ENCODE results near the gene RXRA.
A peak's percentile ranks its signal among the peaks of the same experiment; 100 is the strongest.

The RXRA gene

DNA sequence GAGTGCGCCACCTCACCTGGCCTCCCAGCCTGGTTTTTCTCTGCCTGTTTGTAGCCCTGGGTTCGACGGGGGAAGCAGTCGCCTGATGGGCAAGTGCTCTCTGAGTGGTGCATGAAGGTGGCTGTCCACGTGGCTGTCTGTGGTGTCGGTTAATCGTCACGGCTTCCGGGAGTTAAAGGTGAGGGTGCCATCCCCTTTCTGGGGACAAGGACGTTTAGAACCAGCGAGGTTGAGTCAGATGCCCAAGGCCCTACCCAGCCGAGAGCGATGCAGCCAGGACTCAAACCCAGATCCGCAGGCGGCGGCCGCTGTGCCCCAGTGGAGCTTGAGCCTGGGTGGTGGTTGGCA, 47.7 kb downstream of the RXRA start:
- Histone ChIP-seq H3K4me3 (ENCODE audit: low read depth, low read length) (no peak overlapping the region), H3K27ac (ENCODE audit: low read depth, low read length) (peak overlapping the region; percentile 50; the same call in 1 of the 2 replicates), H3K9ac (ENCODE audit: low read length) (no peak overlapping the region), H3K36me3 (ENCODE audit: control insufficient read depth, insufficient read depth, low read length) (no peaks in the 10 kb centered on the region), H3K27me3 (ENCODE audit: control insufficient read depth, insufficient read depth, low read length) (no peaks in the 10 kb centered on the region), H3K9me3 (ENCODE audit: control insufficient read depth, insufficient read depth, low read depth, low read length) (no peaks in the 10 kb centered on the region), H3K4me1 (ENCODE audit: control insufficient read depth, insufficient read depth, low read length) (peaks cover 22% of the 10 kb centered on the region)

DNA sequence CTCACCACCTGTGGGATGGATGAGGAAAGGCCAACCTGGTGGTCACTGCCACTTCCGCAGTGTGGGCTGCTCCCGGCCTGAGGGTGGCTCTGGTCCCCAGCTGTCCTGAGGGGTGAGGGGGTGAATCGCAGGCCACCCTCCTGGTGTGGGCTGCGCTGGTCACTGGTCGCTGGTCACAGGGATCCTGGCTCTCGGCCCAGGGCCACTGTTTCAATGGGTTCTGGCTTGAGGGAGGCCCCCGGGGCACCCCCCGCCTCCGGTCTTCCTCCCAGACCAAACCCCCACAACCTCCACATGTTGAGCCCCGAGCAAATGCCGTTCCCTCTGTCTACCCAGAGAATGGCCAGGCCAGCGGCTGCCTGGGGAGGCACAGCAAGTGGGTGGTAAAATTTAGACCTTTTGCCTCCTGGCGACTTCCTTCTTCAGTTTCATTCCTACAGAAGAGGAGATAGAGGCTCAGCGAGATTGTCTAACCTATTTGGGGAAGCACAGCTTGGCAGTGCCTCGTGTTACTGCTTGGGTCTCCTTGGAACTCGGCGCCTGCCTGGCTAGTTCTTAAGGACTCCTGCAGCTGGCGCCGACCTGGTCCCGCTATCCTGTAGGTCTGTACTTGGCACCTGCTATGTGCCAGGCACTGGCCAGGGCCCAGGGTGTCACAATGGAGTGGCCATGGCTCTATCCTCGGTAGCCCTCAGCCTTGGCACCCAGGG, 48.2 kb downstream of the RXRA start:
- H3K4me3 ChIP-seq (ENCODE audit: low read depth, low read length) = no peak overlapping the region
- peak overlapping the region; percentile 50; the same call in 1 of the 2 replicates for H3K27ac ChIP-seq (ENCODE audit: low read depth, low read length)
- H3K4me1 ChIP-seq (ENCODE audit: control insufficient read depth, insufficient read depth, low read length) = peaks cover 27% of the 10 kb centered on the region
- H3K9me3 ChIP-seq (ENCODE audit: control insufficient read depth, insufficient read depth, low read depth, low read length) = no peaks in the 10 kb centered on the region
- H3K9ac ChIP-seq (ENCODE audit: low read length) = no peak overlapping the region
- no peaks in the 10 kb centered on the region for H3K36me3 ChIP-seq (ENCODE audit: control insufficient read depth, insufficient read depth, low read length)
- H3K27me3 ChIP-seq (ENCODE audit: control insufficient read depth, insufficient read depth, low read length) = no peaks in the 10 kb centered on the region

DNA sequence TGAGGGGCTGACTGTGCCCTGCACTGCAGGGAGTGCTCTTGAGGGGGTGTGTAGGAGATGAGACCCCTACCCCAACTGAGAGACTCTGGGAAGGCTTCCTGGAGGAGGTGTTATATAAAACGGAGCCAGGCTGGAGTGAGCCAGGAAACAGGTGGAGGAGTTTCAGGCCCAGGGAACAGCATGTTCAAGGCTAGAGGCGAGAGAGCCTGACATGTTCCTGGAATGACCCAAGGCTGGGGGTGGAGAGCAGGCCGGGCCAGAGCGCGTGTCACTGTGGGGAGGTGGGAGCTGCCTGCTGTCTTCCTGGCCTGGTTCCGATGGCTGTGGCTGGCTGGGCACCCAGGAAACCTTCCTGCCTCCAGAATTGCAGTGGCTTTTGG, 48.7 kb downstream of the RXRA start:
- Histone ChIP-seq H3K27me3 (ENCODE audit: control insufficient read depth, insufficient read depth, low read length) (no peaks in the 10 kb centered on the region), H3K9ac (ENCODE audit: low read length) (no peak overlapping the region), H3K4me1 (ENCODE audit: control insufficient read depth, insufficient read depth, low read length) (peaks cover 33% of the 10 kb centered on the region), H3K36me3 (ENCODE audit: control insufficient read depth, insufficient read depth, low read length) (no peaks in the 10 kb centered on the region), H3K4me3 (ENCODE audit: low read depth, low read length) (no peak overlapping the region), H3K27ac (ENCODE audit: low read depth, low read length) (peak overlapping the region; percentile 50; the same call in 1 of the 2 replicates), H3K9me3 (ENCODE audit: control insufficient read depth, insufficient read depth, low read depth, low read length) (no peaks in the 10 kb centered on the region)

DNA sequence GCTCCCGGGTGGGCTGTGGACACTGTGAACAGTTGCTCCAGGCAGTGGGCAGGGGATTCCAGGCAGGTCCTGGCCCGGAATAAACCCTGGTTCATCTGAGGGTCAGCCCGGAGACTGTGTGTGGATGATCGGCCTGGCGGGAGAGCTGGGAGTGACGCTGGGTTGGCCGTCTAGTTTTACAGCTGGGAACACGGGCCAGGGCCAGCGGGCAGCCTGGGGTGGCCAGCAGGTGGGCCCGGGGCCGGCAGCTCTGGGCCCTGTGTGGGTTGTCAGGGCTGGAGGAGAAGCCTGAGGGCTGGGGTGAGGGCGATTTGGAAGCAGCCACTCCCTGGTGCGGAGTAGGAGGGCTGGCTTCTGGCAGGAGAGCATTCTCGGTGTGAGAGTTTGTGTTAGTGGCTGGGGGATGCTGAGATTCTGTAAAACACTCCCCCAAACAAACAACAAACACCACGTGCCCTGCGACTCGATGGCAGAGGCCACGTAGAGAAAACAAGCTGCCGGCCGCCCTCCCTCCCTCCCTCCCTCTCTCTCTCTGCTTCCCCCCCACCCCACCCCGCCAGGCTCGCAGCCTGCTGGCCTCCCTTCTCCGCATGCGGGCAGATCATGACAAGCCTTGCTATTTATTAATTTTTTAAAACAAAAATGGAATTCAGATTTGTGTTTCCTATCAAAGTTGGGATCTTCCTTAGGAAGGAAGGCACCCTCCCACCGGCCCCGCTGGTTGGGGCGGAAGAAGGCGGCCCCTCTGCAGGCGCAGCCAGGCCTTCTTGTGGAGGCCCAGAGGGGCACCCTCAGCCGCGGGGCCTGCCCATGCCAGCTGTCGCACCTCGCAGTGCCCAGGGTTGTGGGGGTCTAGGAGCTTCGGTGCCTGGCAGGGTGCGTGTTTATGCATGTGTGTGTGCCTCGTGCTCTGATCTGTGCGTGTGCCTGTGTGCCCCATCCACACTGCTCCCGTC, 49.5 kb downstream of the RXRA start:
- Histone ChIP-seq H3K4me3 (ENCODE audit: low read depth, low read length) (no peak overlapping the region), H3K9me3 (ENCODE audit: control insufficient read depth, insufficient read depth, low read depth, low read length) (no peaks in the 10 kb centered on the region), H3K4me1 (ENCODE audit: control insufficient read depth, insufficient read depth, low read length) (peaks cover 33% of the 10 kb centered on the region), H3K27ac (ENCODE audit: low read depth, low read length) (no peak overlapping the region), H3K27me3 (ENCODE audit: control insufficient read depth, insufficient read depth, low read length) (no peaks in the 10 kb centered on the region), H3K9ac (ENCODE audit: low read length) (no peak overlapping the region), H3K36me3 (ENCODE audit: control insufficient read depth, insufficient read depth, low read length) (no peaks in the 10 kb centered on the region)

DNA sequence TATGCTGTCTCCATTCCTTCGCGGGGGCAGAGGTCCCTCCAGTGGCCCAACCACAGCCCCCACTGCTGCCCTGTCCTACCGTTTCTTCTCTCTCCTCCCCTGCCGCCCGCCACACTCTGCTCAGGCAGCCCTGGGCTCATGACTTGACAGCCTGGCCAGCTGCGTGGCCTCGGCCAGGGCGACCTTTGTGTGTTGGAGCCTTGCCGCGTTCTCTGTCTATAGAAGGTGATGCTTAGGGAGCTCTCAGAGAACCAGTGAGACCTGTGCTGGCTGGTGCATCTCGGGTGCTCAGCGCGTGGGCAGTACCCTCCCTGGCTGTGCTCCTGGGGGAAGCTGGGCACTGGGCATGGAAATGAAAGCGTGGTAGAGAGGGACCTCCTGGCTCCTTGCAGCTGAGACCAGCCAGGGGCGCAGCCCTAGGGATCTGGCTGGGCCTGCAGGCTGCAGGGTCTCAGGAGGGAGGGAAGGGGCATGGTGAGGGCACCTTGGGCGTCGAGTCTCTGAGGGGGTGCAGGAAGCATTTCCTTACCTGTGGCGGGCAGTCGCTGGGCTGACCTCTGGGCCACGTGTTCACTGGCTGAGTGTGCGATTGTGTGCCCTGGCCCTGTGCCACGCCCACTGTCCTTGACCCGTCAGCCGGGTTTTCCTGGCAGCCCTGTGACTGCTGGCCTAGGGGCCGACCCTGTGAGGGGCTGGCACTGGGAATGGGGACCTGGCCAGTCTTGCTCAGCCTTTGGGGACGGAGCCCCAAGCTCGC, 50.3 kb downstream of the RXRA start:
- no peak overlapping the region for H3K27ac ChIP-seq (ENCODE audit: low read depth, low read length)
- H3K36me3 ChIP-seq (ENCODE audit: control insufficient read depth, insufficient read depth, low read length) = no peaks in the 10 kb centered on the region
- H3K4me1 ChIP-seq (ENCODE audit: control insufficient read depth, insufficient read depth, low read length) = peaks cover 33% of the 10 kb centered on the region
- no peaks in the 10 kb centered on the region for H3K27me3 ChIP-seq (ENCODE audit: control insufficient read depth, insufficient read depth, low read length)
- H3K9ac ChIP-seq (ENCODE audit: low read length) = no peak overlapping the region
- no peak overlapping the region for H3K4me3 ChIP-seq (ENCODE audit: low read depth, low read length)
- no peaks in the 10 kb centered on the region for H3K9me3 ChIP-seq (ENCODE audit: control insufficient read depth, insufficient read depth, low read depth, low read length)

DNA sequence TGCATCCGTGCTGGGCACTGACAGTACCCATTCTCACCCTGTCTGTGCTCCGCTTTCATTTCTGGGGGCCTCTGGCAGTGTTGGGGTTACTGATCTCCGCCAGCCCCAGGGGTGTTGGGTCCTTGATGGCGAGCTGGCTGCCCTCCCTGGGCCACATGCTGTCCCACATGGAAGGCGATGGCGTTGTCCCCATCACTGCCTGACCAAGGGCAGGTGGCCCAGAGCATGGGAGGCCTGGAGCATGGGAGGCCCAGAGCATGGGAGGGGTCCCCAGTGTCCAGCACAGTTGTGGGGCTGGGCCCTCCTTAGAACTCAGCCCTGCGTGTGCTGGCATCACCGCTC, 50.9 kb downstream of the RXRA start:
- Histone ChIP-seq H3K9me3 (ENCODE audit: control insufficient read depth, insufficient read depth, low read depth, low read length) (no peaks in the 10 kb centered on the region), H3K36me3 (ENCODE audit: control insufficient read depth, insufficient read depth, low read length) (no peaks in the 10 kb centered on the region), H3K27ac (ENCODE audit: low read depth, low read length) (no peak overlapping the region), H3K27me3 (ENCODE audit: control insufficient read depth, insufficient read depth, low read length) (no peaks in the 10 kb centered on the region), H3K9ac (ENCODE audit: low read length) (no peak overlapping the region), H3K4me3 (ENCODE audit: low read depth, low read length) (no peak overlapping the region), H3K4me1 (ENCODE audit: control insufficient read depth, insufficient read depth, low read length) (peaks cover 33% of the 10 kb centered on the region)

DNA sequence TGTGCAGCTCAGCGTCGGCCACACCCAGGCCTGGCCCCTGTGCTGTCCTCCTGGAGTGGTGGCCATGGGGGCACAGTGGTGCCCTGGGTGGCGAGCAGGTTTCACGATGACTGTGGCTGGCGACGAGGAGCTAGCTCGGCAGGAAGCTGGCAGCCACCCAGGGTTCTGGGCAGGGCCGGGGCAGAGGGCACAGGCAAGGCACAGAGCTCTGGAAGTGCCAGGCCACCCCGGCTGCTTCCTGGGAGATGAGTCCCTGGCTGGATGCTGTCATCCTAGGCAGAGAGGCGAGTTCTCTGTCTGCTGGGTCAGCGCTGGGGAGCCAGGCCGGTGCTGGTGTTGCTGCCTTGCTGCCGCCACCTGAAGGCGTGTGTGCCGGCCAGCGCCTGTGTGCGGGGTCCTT, 51.7 kb downstream of the RXRA start:
- Histone ChIP-seq H3K27me3 (ENCODE audit: control insufficient read depth, insufficient read depth, low read length) (no peaks in the 10 kb centered on the region), H3K36me3 (ENCODE audit: control insufficient read depth, insufficient read depth, low read length) (no peaks in the 10 kb centered on the region), H3K9ac (ENCODE audit: low read length) (no peak overlapping the region), H3K9me3 (ENCODE audit: control insufficient read depth, insufficient read depth, low read depth, low read length) (no peaks in the 10 kb centered on the region), H3K27ac (ENCODE audit: low read depth, low read length) (no peak overlapping the region), H3K4me1 (ENCODE audit: control insufficient read depth, insufficient read depth, low read length) (peaks cover 33% of the 10 kb centered on the region), H3K4me3 (ENCODE audit: low read depth, low read length) (no peak overlapping the region)

DNA sequence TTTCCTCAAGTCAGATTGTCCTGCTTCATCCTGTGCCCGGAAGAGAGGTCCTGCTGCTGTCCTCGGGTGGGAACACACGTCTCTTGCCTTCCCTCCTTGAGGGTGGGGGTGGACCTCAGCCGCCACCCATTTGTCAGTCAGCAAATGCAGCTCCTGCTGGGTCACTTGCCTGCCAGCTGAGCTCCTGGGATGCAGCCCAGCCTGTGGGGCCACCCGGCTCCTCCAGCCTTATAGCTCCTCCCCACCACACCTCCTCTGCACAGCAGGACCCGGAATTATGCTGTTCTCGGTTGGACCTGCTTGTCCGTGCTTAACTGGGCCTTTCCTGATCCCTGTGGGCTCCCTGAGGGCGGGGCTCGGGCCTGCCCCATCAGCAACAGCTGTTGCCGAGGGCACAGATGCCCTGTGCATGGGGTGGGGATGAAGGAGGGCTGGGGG, 52.7 kb downstream of the RXRA start:
- H3K27ac ChIP-seq (ENCODE audit: low read depth, low read length) = peak overlapping the region; percentile 23; the same call in 1 of the 2 replicates
- no peaks in the 10 kb centered on the region for H3K9me3 ChIP-seq (ENCODE audit: control insufficient read depth, insufficient read depth, low read depth, low read length)
- H3K4me3 ChIP-seq (ENCODE audit: low read depth, low read length) = no peak overlapping the region
- no peak overlapping the region for H3K9ac ChIP-seq (ENCODE audit: low read length)
- H3K27me3 ChIP-seq (ENCODE audit: control insufficient read depth, insufficient read depth, low read length) = no peaks in the 10 kb centered on the region
- H3K4me1 ChIP-seq (ENCODE audit: control insufficient read depth, insufficient read depth, low read length) = peaks cover 33% of the 10 kb centered on the region
- no peaks in the 10 kb centered on the region for H3K36me3 ChIP-seq (ENCODE audit: control insufficient read depth, insufficient read depth, low read length)

DNA sequence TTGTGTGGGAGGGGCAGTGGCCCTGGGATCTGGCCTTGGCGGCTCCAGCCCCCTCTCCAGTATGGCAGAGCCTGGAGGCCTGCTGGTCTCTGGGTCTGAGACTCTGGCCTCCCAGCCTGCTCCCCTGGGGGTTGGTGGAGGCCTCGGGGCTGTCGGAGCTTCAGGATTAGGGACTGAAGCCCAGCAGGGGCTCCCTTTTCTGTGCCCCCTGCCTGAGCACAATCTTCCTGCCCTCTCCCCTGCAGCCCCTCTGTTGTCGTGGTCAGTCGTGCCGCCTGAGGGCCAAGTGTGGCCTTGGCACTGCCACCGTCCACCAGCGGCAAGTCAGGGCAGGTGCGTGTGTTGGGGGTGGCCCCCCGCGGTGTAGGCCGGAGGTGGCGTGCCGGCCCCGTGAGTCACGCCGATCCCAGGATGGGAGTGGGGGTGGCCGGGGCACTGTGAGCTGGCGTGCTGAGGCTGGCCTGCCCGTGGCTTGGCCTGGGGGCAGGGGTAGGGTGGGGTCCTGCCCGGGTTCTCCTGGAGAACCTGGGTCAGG, 53.6 kb downstream of the RXRA start:
- Histone ChIP-seq H3K9ac (ENCODE audit: low read length) (no peak overlapping the region), H3K9me3 (ENCODE audit: control insufficient read depth, insufficient read depth, low read depth, low read length) (no peaks in the 10 kb centered on the region), H3K4me3 (ENCODE audit: low read depth, low read length) (no peak overlapping the region), H3K36me3 (ENCODE audit: control insufficient read depth, insufficient read depth, low read length) (no peaks in the 10 kb centered on the region), H3K27me3 (ENCODE audit: control insufficient read depth, insufficient read depth, low read length) (no peaks in the 10 kb centered on the region), H3K27ac (ENCODE audit: low read depth, low read length) (no peak overlapping the region), H3K4me1 (ENCODE audit: control insufficient read depth, insufficient read depth, low read length) (peaks cover 28% of the 10 kb centered on the region)

DNA sequence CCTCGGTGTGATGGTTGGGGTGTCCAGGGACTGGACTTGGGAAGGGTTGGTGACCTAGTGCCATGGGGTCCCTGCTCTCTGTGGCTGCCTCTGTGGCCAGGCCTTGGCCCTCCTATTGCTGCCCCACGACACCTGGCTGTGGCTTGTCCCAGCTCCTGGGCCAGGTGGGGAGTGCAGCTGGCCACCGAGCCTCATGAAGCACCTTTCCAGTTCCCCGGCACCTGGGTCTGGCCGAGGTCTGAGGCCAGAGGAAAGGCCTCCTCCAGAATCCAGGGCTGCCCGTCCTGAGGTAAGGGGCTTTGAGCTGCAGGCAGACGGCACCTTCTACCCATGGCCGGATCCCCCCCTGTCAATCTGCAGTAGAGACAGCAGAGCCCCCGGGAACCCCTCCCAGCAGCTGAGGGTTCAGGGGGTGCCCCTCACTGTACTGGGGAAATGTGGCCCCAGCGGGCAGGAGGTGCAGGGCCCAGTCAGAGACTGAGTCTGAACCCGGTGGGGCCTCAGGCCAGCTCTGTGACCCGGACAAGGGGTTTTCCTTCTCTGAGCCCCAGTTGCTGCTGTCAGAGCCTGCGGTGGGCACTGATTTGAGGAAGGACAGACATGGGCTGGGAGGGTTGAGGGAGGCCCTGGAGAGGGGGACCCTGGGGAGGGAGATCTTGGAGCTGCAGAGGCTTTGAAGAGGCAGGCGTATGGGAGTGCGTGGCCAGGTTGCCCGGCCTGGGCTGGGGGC, 54.5 kb downstream of the RXRA start:
- Histone ChIP-seq H3K9ac (ENCODE audit: low read length) (no peak overlapping the region), H3K4me1 (ENCODE audit: control insufficient read depth, insufficient read depth, low read length) (peaks cover 20% of the 10 kb centered on the region), H3K27ac (ENCODE audit: low read depth, low read length) (peak overlapping the region; percentile 64; the same call in 1 of the 2 replicates), H3K36me3 (ENCODE audit: control insufficient read depth, insufficient read depth, low read length) (no peaks in the 10 kb centered on the region), H3K27me3 (ENCODE audit: control insufficient read depth, insufficient read depth, low read length) (no peaks in the 10 kb centered on the region), H3K4me3 (ENCODE audit: low read depth, low read length) (no peak overlapping the region), H3K9me3 (ENCODE audit: control insufficient read depth, insufficient read depth, low read depth, low read length) (no peaks in the 10 kb centered on the region)
